NCI-H226 (cell line): Measurements from ENCODE around the gene NDUFB5.
"Not testable (repeated sequence)": the region's sequence is repeated elsewhere in the genome, so short reads cannot be mapped to it uniquely, and the experiment has no call there.

Experiments
- DNase-seq: peaks from one replicate; pipeline ENCODE4 v3.0.0-alpha.2; 2015

Gene NDUFB5

GRCh38 chr3:179640469-179640868 is 35.9 kb downstream of the NDUFB5 start:
- no peak for DNase-seq

GRCh38 chr3:179642871-179643270 is 38.3 kb downstream of the NDUFB5 start:
- DNase-seq: no peak

- not testable (repeated sequence) for DNase-seq
These were observed 39.2 kb downstream of the NDUFB5 start for GRCh38 chr3:179643837-179644236.

- no peak for DNase-seq
These were observed 41.6 kb downstream of the NDUFB5 start for GRCh38 chr3:179646177-179646576.

DNA sequence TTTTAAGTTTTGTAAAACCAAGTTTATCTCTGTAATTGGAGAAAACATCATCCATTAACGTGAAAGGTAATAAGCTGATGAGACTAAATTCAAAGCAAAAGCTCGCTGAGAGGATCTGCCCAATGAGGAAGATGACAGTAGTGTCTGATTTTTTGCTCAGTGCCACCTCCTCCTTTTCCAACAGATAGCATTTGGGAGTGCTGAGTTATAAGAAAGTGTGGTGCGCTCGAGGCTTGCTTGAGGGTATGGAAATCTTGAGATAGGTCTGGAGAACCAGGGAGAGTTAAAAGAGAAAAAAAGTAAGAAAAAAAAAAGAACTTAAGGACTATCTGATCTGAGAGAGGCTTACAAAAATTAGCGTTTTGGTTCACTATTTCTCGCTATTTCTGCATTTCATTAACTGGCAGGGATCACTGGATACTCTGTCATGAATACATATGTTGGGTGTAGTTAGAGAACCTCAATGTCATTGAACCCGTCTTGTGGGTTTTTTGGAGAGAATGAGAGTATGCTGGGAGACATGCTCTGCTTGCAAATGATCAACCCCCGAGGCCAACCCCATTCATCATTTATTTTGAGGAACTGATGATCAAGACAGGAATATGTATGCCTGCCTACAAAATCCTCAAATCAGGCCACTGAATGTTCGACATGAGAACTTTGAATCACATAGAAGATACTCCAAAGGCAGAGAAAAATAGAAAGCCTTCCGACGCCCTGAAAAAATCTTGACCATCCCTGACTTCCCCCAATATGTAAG is 47.3 kb downstream of the NDUFB5 start:
- DNase-seq: no peak

- peak; percentile 43 for DNase-seq
These were observed 48.0 kb downstream of the NDUFB5 start, which contains the start of gene USP13 for GRCh38 chr3:179652447-179653095. Gene USP13 (plus strand): TSS chr3:179653040. CDS start chr3:179653226, 186 bp downstream.

GRCh38 chr3:179653096-179653797 is 48.7 kb downstream of the NDUFB5 start:
- DNase-seq: peak; percentile 56

DNA sequence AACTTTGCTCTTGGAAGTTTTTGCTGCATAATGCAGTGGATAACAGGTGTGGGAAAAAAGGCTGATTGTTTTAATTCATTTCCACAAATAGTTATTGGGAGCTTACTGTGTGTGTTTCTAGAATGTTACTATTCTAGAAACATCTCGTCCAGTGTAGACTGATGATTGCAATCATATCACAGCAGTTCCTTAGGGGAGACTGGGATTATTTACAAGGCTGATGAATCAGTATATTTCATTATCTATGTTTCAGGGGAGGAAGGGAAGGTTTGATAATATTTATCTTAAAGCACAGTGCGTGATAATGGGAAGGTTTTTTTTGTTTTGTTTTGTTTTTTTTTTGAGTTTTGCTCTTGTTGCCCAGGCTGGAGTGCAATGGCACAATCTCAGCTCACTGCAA is 50.6 kb downstream of the NDUFB5 start:
- no peak for DNase-seq

DNA sequence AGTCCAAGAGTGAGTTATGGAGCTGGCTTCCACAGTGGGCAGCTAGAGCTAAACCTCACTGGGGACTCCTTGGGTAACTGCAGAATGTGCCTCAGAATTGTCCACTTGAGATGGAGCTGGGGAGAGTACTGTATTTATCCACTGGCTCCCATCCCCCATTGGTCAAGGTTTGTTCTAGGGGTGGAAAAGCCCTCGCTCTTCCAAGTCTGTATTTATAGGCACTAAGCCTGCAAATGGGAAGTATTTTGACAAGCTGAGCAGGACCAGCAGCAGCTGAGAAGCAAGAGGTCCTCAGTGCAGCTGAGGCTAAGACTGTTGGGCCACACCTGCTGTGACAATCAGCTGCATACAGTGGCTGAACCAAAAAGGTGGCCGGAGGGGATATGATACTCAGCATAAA is 54.0 kb downstream of the NDUFB5 start:
- no peak for DNase-seq

DNA sequence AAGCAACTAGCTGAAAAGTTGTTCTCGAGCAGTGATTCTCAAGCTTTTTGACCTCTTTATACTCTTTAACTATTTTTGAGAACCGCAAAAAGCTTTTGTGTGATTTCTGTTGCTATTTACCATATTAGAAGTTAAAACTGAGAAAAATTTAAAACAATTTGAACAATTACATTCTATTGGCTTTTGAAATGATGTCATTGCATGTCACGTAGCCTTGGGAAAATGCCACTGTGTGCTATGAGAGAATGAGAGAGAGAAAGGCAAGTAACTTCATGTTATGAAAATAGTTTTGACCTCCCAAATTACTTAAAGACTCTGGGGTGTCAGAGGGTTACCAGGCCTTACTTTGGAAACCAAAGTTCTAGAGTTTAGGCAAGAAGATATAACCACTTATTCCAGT is 56.3 kb downstream of the NDUFB5 start:
- DNase-seq: no peak

DNA sequence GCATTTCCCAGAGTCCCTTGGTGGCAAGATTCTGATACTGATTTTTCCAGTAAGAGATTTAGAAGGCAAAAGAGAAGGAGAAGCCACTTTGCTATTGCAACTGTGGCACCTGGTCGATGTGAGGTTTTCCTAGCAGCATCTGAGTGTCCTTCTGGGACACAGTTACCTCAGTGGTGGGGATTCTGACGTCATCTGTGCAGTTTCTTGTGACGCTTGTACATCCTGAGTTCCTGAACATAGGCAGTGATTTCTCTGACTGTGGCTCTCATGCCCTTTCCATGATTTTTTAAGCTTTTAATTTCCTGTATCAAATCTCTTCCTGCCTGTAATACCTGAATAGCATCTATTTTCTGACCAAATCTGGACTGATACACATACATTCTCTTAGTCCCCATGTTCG is 57.2 kb downstream of the NDUFB5 start:
- DNase-seq: no peak

- DNase-seq: no peak
These were observed 58.5 kb downstream of the NDUFB5 start for GRCh38 chr3:179663093-179663492.

- DNase-seq: no peak
These were observed 61.4 kb downstream of the NDUFB5 start for GRCh38 chr3:179666030-179666429.

DNA sequence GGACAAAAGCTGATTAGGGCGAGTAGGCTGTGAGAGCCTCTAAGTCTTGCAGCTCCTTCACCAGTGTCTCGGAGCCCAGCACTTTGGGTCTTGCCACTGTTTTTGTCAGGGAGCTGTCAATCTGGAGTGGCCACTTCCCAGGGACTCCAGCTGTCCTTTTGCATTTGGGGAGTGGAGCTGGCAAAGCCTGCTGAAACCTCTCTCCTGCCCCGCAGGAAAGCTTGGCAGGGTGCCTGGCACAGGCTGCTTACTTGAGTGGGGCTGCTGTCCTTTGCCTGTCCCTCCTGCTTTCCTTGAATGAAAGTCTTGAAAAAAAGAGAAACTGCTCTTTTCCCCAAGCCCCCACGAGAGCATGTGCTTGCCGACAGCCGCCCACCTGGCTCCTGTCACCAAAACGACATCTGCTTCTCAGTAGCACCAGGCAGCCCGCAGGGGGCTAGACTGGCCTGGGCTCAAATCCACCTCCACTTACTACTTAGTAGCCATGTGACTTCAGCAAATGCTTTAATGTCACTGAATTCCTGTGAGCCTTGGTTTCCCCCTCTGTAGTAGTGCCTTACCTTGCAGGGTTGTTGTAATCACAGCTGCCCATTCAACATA is 61.9 kb downstream of the NDUFB5 start:
- no peak for DNase-seq

DNA sequence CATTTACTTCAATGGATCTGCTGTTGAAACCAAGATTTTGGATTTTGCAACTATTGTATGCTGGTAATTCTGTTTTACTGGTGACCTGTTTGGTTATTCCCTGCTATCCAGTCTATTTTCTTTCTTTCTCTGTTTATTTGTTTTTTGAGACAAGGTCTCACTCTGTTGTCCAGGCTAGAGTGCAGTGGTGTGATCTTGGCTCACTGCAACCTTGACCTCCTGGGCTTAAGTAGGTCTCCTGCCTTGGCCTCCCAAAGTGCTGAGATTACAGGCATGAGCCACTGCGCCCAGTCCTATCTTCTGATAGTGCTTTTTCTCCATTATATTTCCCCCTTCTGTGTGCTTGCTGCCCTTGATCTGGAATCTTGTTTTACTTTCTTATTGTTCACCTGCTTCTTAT is 63.8 kb downstream of the NDUFB5 start:
- DNase-seq: no peak

DNA sequence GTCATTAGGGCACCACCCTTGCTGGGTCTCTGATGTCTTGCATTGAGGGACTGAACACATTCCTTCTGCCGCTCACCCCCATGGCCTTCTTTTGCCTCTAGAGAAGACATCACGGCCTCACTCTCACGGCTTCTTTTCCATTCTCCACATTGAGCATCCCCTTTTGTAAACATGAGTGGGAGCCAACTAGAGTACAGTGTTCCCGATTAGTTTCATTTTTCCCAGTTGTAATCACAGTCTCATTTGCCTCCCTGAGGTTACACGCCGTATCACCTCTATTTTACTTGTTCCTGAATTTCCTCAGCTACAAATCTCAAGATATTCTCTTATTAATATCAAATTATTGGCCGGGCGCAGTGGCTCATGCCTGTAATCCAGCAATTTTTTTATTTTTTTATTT is 65.7 kb downstream of the NDUFB5 start:
- no peak for DNase-seq

GRCh38 chr3:179671309-179671708 is 66.7 kb downstream of the NDUFB5 start:
- DNase-seq: no peak

GRCh38 chr3:179671747-179672242 is 67.2 kb downstream of the NDUFB5 start:
- no peak for DNase-seq

DNA sequence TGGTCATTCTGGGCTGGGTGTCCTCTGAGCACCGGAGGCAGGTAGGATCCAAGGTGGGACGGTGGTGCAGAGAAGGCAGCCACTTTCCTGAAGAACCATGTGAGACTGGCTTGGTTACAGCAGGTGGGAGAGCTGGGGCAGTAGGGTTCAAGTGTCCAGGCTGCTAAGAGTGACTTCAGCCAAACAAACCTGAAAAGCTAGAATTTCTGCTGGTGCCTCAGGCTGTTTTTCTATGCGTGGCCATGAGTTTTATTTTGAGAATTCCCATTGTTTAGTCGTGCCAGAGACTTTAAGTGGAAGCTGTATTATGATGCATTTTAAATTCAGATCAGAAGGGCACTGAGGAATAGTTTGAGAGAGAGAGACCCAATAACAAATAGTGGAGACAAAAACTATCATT is 68.3 kb downstream of the NDUFB5 start:
- DNase-seq: no peak

GRCh38 chr3:179673523-179673922 is 68.9 kb downstream of the NDUFB5 start:
- DNase-seq: no peak

GRCh38 chr3:179676081-179676480 is 71.5 kb downstream of the NDUFB5 start:
- DNase-seq: no peak
